ENCODE data around the gene MLANA. TPM values are rescaled to one million over a fixed set of nuclear protein-coding genes. Genes with fewer than 3 reads are reported as not detected.

MLANA gene
- total RNA-seq, 4 donors from 2014 or later = 6.3 to 20.1 (median 12.3) TPM

DNA sequence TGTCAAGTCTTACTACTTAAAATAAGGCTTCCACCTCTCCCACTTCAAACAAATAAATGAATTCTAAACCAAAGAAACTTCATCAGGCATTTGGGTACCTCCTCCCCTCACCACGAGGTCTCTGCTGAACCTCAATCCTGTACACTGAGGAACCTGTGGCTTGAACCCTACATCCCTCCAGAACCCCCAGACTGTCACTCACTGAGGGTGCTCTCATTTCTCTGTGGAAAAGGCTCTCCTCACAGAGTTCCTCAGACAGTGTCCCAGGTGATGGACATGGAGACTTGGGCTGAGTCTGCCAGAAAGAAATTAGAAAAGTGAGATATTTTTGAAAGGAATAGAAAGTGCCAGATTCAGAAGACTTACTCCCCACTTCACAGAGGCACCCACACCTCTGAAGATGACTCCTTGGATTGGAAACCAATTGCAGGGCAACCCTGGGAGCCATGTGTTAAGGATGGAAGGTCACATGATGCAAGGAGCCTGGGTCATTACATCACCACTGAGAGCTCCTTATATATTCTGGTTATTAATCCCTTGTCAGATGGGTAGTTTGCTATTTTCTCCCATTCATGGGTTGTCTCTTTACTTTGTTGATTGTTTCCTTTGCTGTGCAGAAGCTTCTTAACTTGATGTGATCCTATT is 19.8 kb downstream of the MLANA start:
- intact Hi-C loops (cut with DNase I; ENCODE audit: low total_unique reads) = no loop called here
- DNase-seq (ENCODE audit: low spot score in 2 of 2) = no peak

GRCh38 chr9:5915438-5915837 is 24.7 kb downstream of the MLANA start:
- WGBS, 2 donors = 81 to 84% methylated on average over 4 of the region's 4 CpGs
- intact Hi-C loops (cut with DNase I; ENCODE audit: low total_unique reads) = no loop called here
- no peak for DNase-seq (ENCODE audit: low spot score in 2 of 2)
- no peak for TF ChIP-seq POLR2A (IDR thresholded peaks at IDR 0.05)
- TF ChIP-seq, protein P1, sequence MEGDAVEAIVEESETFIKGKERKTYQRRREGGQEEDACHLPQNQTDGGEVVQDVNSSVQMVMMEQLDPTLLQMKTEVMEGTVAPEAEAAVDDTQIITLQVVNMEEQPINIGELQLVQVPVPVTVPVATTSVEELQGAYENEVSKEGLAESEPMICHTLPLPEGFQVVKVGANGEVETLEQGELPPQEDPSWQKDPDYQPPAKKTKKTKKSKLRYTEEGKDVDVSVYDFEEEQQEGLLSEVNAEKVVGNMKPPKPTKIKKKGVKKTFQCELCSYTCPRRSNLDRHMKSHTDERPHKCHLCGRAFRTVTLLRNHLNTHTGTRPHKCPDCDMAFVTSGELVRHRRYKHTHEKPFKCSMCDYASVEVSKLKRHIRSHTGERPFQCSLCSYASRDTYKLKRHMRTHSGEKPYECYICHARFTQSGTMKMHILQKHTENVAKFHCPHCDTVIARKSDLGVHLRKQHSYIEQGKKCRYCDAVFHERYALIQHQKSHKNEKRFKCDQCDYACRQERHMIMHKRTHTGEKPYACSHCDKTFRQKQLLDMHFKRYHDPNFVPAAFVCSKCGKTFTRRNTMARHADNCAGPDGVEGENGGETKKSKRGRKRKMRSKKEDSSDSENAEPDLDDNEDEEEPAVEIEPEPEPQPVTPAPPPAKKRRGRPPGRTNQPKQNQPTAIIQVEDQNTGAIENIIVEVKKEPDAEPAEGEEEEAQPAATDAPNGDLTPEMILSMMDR (IDR thresholded peaks at IDR 0.05) = no peak
- H3K4me3 ChIP-seq (ENCODE audit: low read depth, poor library complexity, severe bottlenecking) = no peak overlapping the region

More for the DNA sequence above, 19.8 kb downstream of the MLANA start:
- H3K4me3 ChIP-seq (ENCODE audit: low read depth, poor library complexity, severe bottlenecking) = no peak overlapping the region
- WGBS, 2 donors = 83 to 86% methylated on average over 1 of the region's 1 CpG
- TF ChIP-seq POLR2A (IDR thresholded peaks at IDR 0.05) = no peak
- TF ChIP-seq, protein P1 (IDR thresholded peaks at IDR 0.05) = no peak

DNA sequence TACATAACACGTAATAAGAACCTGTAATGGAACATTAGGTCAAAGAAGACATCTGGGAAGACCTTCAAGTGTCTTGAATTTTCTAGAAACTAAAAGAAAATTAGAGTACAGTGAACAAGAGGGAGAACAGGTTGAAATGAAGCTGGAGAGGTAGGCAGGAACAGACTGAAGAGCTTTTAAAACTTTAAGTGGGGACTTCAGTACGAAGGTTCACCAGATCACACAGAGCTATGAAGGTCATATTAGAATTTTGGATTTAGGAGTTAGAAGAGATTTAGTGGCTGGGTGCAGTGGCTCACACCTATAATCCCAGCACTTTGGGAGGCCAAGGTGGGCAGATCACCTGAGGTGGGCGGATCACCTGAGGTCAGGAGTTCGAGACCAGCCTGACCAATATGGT is 26.6 kb downstream of the MLANA start:
- no peak for DNase-seq (ENCODE audit: low spot score in 2 of 2)
- TF ChIP-seq, protein P1 (IDR thresholded peaks at IDR 0.05) = no peak
- TF ChIP-seq POLR2A (IDR thresholded peaks at IDR 0.05) = no peak
- intact Hi-C loops (cut with DNase I; ENCODE audit: low total_unique reads) = no loop called here
- H3K4me3 ChIP-seq (ENCODE audit: low read depth, poor library complexity, severe bottlenecking) = no peak overlapping the region
- WGBS, 2 donors = 81 to 85% methylated on average over 4 of the region's 4 CpGs

DNA sequence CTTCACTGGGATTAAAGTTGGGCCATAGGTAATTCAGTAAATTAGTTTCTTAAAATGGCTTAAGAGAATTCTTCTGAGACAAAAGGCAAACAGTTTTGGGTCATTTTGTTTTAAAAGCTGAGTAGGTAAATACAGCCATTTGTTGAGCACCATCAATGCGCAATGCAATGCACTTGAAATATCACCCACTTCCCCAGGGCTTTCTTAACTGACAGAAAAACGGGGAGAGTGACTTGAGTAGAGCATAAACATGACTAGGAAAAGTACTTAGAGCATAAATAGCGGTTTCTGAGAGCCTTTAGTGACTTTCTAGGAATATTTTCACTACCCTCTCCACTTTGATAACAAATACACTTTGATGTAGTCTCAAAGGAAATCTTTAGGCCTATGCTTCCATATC is 27.2 kb downstream of the MLANA start:
- WGBS, 2 donors = 64 to 65% methylated on average over 3 of the region's 3 CpGs
- H3K4me3 ChIP-seq (ENCODE audit: low read depth, poor library complexity, severe bottlenecking) = no peak overlapping the region
- TF ChIP-seq, protein P1 (IDR thresholded peaks at IDR 0.05) = no peak
- no peak for TF ChIP-seq POLR2A (IDR thresholded peaks at IDR 0.05)
- DNase-seq (ENCODE audit: low spot score in 2 of 2) = no peak
- intact Hi-C loops (cut with DNase I; ENCODE audit: low total_unique reads) = no loop called here

DNA sequence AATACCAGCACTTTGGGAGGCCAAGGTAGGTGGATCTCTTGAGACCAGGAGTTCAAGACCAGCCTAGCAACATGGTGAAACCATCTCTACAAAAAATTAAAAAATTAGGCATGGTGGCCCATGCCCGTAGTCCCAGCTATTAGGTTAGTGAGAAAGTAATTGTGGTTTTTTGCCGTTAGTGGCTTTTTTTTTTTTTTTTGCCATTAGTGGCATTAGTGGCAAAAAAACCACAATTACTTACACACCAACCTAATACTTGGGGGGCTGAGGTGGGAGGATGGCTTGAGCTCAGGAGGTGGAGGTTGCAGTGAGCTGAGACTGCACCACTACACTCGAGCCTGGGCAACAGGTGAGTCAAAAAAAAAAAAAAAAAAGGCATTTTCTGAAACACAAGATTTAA is 27.8 kb downstream of the MLANA start:
- intact Hi-C loops (cut with DNase I; ENCODE audit: low total_unique reads) = no loop called here
- DNase-seq (ENCODE audit: low spot score in 2 of 2) = no peak
- WGBS, 2 donors = 86 to 92% methylated on average over 3 of the region's 3 CpGs
- TF ChIP-seq POLR2A (IDR thresholded peaks at IDR 0.05) = no peak
- TF ChIP-seq, protein P1 (IDR thresholded peaks at IDR 0.05) = no peak
- no peak overlapping the region for H3K4me3 ChIP-seq (ENCODE audit: low read depth, poor library complexity, severe bottlenecking)

DNA sequence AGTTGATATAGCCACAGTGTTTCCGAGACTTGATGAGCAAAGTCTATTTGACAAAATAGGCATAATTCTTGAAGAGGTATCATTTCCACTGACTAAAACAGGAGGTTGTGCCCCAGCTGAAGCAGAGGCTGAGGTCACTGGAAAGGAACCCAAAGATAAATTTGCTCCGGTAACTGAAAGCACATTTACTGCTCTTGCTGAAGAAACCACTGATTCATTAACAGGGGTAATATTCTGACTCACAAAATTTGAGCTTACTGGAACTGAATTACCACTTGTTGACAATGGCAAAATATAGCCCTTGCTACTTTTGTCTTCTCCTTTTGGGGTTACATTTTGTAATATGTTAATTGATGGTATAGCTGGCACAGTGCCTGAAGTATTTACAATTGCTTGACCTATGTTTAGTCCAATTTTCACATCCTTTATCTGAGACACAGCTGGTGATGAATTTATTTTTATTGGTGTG is 30.2 kb downstream of the MLANA start:
- TF ChIP-seq, protein P1 (IDR thresholded peaks at IDR 0.05) = no peak
- no peak for TF ChIP-seq POLR2A (IDR thresholded peaks at IDR 0.05)
- no peak overlapping the region for H3K4me3 ChIP-seq (ENCODE audit: low read depth, poor library complexity, severe bottlenecking)
- intact Hi-C loops (cut with DNase I; ENCODE audit: low total_unique reads) = no loop called here
- WGBS, 2 donors = 73 to 96% methylated on average over 2 of the region's 2 CpGs
- no peak for DNase-seq (ENCODE audit: low spot score in 2 of 2)

Measured in lower leg skin (tissue), 4 donors.